ENCODE measurements around the gene HAPSTR1. TPM values are rescaled to one million over a fixed set of nuclear protein-coding genes. Genes with fewer than 3 reads are reported as not detected.

HAPSTR1 gene
- total RNA-seq, 6 experiments from 2014 or later: 23.6 to 34.8 (median 28.3) TPM

DNA sequence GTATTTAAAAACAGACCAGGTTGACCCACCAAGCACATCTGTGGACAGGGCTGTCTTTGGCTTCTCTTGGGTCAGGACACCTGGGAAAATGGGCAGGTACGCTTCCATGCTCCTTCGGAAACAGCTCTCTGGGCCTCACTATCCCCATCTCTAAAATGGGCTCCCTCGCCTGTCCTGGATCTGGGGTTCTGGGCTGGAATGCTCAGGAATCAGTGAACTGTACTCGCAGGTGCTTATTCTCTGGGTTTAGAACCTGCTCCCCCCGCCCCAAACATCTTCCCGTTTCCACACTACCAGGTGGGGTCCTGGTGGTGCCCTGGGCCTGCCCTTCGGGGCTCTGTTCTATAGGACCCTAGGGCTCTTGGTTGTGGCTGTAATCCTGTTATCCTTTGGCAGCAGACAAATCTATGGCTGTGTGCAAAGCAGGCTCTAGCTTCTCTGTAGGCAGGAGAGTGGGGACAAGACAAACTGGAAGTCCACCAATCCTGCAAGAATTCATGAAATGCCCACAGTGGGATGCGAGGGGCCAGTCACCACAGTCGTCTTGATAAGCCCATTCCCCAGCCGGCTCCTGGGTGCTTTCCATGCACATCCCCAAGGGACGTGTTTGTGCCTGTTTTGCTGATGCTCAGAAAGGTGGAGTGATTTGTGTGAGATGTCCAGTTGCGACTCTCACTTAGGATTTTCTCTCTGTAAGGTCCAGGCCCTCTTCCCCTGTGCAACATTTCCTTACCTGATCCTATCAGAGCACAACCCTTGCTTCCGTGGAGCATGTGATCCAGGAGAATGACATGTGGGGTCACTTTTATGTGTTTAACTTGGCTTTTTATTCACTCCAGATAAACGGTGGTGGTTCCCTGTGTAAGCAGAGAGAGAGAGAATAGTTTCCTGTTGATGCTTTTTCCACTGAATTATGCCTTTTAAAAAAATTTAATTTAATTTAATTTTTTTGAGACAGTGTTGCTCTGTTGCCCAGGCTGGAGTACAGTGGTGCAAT is 37.2 kb downstream of the HAPSTR1 start:
- H3K4me1 ChIP-seq: no peaks in the 10 kb centered on the region
- no peaks in the 10 kb centered on the region for H3K9me3 ChIP-seq
- ATAC-seq (no peak), DNase-seq (no peak)
- 58% methylated on average over 9 of the region's 14 CpGs for WGBS (ENCODE audit: insufficient coverage, low coverage, low lambda C conversion rate, missing lambda C conversion rate)
- no peak overlapping the region for H3K27ac ChIP-seq
- intact Hi-C loops (cut with DNase I): no loop called here
- no peak overlapping the region for H3K4me3 ChIP-seq
- no peak for TF ChIP-seq POLR2A (IDR thresholded peaks at IDR 0.05)
- TF ChIP-seq, protein P1, sequence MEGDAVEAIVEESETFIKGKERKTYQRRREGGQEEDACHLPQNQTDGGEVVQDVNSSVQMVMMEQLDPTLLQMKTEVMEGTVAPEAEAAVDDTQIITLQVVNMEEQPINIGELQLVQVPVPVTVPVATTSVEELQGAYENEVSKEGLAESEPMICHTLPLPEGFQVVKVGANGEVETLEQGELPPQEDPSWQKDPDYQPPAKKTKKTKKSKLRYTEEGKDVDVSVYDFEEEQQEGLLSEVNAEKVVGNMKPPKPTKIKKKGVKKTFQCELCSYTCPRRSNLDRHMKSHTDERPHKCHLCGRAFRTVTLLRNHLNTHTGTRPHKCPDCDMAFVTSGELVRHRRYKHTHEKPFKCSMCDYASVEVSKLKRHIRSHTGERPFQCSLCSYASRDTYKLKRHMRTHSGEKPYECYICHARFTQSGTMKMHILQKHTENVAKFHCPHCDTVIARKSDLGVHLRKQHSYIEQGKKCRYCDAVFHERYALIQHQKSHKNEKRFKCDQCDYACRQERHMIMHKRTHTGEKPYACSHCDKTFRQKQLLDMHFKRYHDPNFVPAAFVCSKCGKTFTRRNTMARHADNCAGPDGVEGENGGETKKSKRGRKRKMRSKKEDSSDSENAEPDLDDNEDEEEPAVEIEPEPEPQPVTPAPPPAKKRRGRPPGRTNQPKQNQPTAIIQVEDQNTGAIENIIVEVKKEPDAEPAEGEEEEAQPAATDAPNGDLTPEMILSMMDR (IDR thresholded peaks at IDR 0.05): no peak
- no peaks in the 10 kb centered on the region for H3K27me3 ChIP-seq
- H3K36me3 ChIP-seq: no peaks in the 10 kb centered on the region

GRCh38 chr16:9134306-9134705 is 42.9 kb downstream of the HAPSTR1 start:
- ATAC-seq: no peak
- 98% methylated on average over 5 of the region's 5 CpGs for WGBS (ENCODE audit: insufficient coverage, low coverage, low lambda C conversion rate, missing lambda C conversion rate)
- TF ChIP-seq POLR2A (IDR thresholded peaks at IDR 0.05): no peak
- TF ChIP-seq, protein P1 (IDR thresholded peaks at IDR 0.05): no peak

DNA sequence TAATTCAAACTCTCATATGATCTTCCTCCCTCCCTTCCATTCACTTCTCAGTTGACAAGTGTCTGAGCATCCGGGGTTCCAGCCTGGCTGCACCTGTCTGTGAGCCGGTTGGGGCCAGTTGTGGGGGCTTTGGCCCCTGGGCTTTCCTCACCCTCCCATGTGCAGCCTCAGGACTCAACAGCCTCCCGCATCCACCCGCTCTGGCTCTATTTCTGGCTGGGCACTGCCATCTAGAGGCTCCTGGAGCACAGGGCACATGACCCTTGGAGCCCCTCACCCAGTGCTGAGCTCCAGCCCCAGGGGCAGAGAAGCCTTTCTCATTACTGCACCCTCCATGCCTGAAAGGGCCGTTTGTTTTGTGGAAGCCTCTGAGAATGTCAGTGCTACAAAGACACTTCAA is 43.3 kb downstream of the HAPSTR1 start:
- Histone ChIP-seq H3K9me3 (no peaks in the 10 kb centered on the region), H3K27ac (no peak overlapping the region), H3K36me3 (no peaks in the 10 kb centered on the region), H3K27me3 (no peaks in the 10 kb centered on the region), H3K4me1 (peaks cover 0 to 9% (median 0%) of the 10 kb centered on the region in 4 donors), H3K4me3 (no peak overlapping the region)
- intact Hi-C loops (cut with DNase I): no loop called here
- TF ChIP-seq, protein P1 (IDR thresholded peaks at IDR 0.05): peak; percentile 53 to 66 (median 58)
- no peak for TF ChIP-seq POLR2A (IDR thresholded peaks at IDR 0.05)
- ATAC-seq (peak; percentile 76 to 85 (median 78)), DNase-seq (peak in 2 of 3 donors; percentile 49 to 56)
- WGBS (ENCODE audit: insufficient coverage, low coverage, low lambda C conversion rate, missing lambda C conversion rate): 29% methylated on average over 5 of the region's 5 CpGs

More at GRCh38 chr16:9134306-9134705, 42.9 kb downstream of the HAPSTR1 start:
- H3K4me1 ChIP-seq: peaks cover 0 to 8% (median 0%) of the 10 kb centered on the region in 4 donors
- no peaks in the 10 kb centered on the region for H3K9me3 ChIP-seq
- no peak overlapping the region for H3K4me3 ChIP-seq
- H3K27ac ChIP-seq: no peak overlapping the region
- no peaks in the 10 kb centered on the region for H3K36me3 ChIP-seq
- no peak for DNase-seq
- no peaks in the 10 kb centered on the region for H3K27me3 ChIP-seq
- intact Hi-C loops (cut with DNase I): no loop called here

DNA sequence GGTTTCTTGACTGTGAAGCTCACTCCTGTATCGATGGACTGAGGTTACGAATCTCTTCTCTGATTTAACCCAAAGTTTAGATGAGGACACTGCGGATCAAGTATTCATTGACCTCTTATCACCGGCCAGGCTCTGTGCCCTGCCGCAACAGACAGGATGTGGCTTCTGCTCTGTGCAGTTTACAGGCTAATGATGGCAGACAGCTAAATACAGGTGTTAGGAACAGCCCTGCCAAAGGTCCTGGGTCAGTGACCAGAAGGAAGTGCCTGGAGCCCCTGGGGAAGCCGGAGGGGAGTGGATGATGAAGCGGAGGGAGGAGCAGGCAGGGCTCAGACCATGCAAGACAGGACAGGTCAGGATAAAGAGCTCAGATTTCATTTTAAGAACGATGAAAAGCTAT is 44.4 kb downstream of the HAPSTR1 start:
- DNase-seq: peak in 2 of 3 donors; percentile 31 to 36
- intact Hi-C loops (cut with DNase I): no loop called here
- WGBS (ENCODE audit: insufficient coverage, low coverage, low lambda C conversion rate, missing lambda C conversion rate): 10% methylated on average over 8 of the region's 8 CpGs
- TF ChIP-seq, protein P1 (IDR thresholded peaks at IDR 0.05): no peak
- TF ChIP-seq POLR2A (IDR thresholded peaks at IDR 0.05): no peak
- no peaks in the 10 kb centered on the region for H3K9me3 ChIP-seq
- ATAC-seq: peak; percentile 30 to 68 (median 54)
- no peaks in the 10 kb centered on the region for H3K27me3 ChIP-seq
- no peak overlapping the region for H3K27ac ChIP-seq
- peaks cover 0 to 9% (median 0%) of the 10 kb centered on the region in 4 donors for H3K4me1 ChIP-seq
- H3K36me3 ChIP-seq: no peaks in the 10 kb centered on the region
- no peak overlapping the region for H3K4me3 ChIP-seq

Data from right lobe of liver (tissue), 6 donors.